Kidney epithelial cell (primary cell): ENCODE data around the gene GUCA1A. TPM values are rescaled to one million over a fixed set of nuclear protein-coding genes. Genes with fewer than 3 reads are reported as not detected.

Source experiments
- DNase-seq: peaks from one replicate; pipeline ENCODE4 v3.0.0-alpha.2; 2010; ENCODE audit warnings: low read depth
- H3K27me3 ChIP-seq: 2 replicates; pipeline ENCODE4 v1.6.0; 2011; ENCODE audit warnings: low read length; ENCODE audit not compliant: control insufficient read depth, insufficient read depth
- H3K36me3 ChIP-seq: 2 replicates; pipeline ENCODE4 v1.5.1; 2011; ENCODE audit warnings: low read length; ENCODE audit not compliant: control insufficient read depth, insufficient read depth
- H3K4me3 ChIP-seq: 2 replicates; pipeline ENCODE4 v1.5.1; 2011; ENCODE audit warnings: low read depth, mild to moderate bottlenecking, control low read depth, low read length
- CTCF ChIP-seq: IDR thresholded peaks from 2 replicates; pipeline ENCODE4 v1.5.1; 2011; ENCODE audit warnings: mild to moderate bottlenecking, moderate library complexity, low read length, control low read depth, inconsistent platforms; ENCODE audit not compliant: insufficient read depth, poor library complexity, severe bottlenecking
- total RNA-seq: library from RNA; depleted of rRNA; stranded (reverse); fragments of >200 nt; gene quantifications from 2 replicates; pipeline ENCODE4 v1.2.3, GENCODE V29; 2015

The GUCA1A gene
- total RNA-seq, 1 donor from 2014 or later: 0.25 TPM

DNA sequence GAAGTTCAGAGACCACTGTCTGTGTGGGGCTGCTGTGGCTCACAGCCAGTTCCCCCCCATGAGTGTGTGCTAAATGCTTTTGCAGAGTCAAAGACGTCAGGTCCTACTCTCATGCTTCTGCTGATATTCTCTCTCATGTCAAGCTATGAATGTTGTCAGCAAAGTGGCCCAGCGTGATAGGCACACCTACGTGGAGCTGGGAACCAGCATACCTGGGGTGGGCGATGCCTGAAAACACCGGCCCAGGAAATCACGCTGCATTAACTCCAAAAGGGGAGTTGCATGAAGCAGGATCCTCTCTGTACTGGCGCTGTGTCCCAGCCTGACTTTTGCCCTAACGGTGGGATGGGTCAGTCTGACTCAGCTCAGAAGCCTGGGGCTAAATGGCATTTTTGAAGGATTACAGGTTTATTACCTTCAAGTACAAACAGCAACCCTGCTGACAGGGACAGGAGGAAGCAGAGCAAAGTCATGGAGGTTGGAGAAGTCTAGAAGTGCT lies 53.5 kb downstream of the GUCA1A start:
- no peaks in the 10 kb centered on the region for H3K36me3 ChIP-seq
- no peak for TF ChIP-seq CTCF
- no peaks in the 10 kb centered on the region for H3K27me3 ChIP-seq
- no peak overlapping the region for H3K4me3 ChIP-seq
- peak; percentile 88 for DNase-seq

- DNase-seq: no peak
- no peak overlapping the region for H3K4me3 ChIP-seq
- no peaks in the 10 kb centered on the region for H3K27me3 ChIP-seq
- no peaks in the 10 kb centered on the region for H3K36me3 ChIP-seq
- TF ChIP-seq CTCF: no peak
Observed at GRCh38 chr6:42227173-42227850, 54.1 kb downstream of the GUCA1A start.

DNA sequence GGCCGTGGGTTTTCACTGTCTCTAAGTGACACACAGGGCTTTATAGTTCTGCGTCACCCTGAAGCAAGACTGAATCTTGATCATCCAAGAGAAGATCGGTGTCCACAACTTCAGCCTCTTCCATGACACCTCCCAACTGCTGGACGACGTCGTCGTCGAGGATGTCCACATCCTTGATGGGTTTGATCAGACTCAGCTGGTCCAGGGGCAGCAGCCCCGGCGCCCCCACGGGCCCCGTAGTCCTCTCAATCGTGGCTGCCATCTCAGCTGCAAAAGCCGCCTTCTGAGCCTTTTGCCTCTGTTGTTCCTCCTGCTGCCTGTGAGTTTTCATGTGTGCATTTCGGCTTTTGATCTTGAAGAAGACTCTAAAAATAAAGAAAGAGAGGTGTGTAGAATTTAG lies 55.1 kb downstream of the GUCA1A start:
- Histone ChIP-seq H3K4me3 (no peak overlapping the region), H3K27me3 (no peaks in the 10 kb centered on the region), H3K36me3 (no peaks in the 10 kb centered on the region)
- no peak for DNase-seq
- no peak for TF ChIP-seq CTCF

Other genes with a start within 250 kb of the GUCA1A start
- gene CCND3, start 231.6 kb upstream of the GUCA1A start, total RNA-seq: 23.9 and 29.2 TPM in 2 replicates
- 12.6 and 13.5 TPM in 2 replicates for gene TAF8, start 122.8 kb upstream of the GUCA1A start, total RNA-seq
- 18.9 and 24.2 TPM in 2 replicates for gene C6orf132, start 30.7 kb upstream of the GUCA1A start, total RNA-seq
- 0.71 TPM in 1 of 2 replicates, not detected in the other for gene GUCA1B, start 21.6 kb downstream of the GUCA1A start, total RNA-seq
- 45.1 and 53.1 TPM in 2 replicates for gene MRPS10, start 44.5 kb downstream of the GUCA1A start, total RNA-seq